ENCODE data around the gene ARFGAP2. TPM values are rescaled to one million over a fixed set of nuclear protein-coding genes. Genes with fewer than 3 reads are reported as not detected.

Gene ARFGAP2
- total RNA-seq, 1 donor: 152 TPM

GRCh38 chr11:47183031-47183856, 6.6 kb upstream of the ARFGAP2 start:
- no peak for DNase-seq (ENCODE audit: low read depth)
- H3K4me3 ChIP-seq (ENCODE audit: low read depth, low read length): no peak overlapping the region
- no peak for TF ChIP-seq CTCF (IDR thresholded peaks at IDR 0.05; ENCODE audit: insufficient read depth, low read length)

- H3K4me3 ChIP-seq (ENCODE audit: low read depth, low read length): no peak overlapping the region
- no peak for DNase-seq (ENCODE audit: low read depth)
- TF ChIP-seq CTCF (IDR thresholded peaks at IDR 0.05; ENCODE audit: insufficient read depth, low read length): no peak
Observed at GRCh38 chr11:47182380-47182779, 5.7 kb upstream of the ARFGAP2 start.

- DNase-seq (ENCODE audit: low read depth): no peak
- TF ChIP-seq CTCF (IDR thresholded peaks at IDR 0.05; ENCODE audit: insufficient read depth, low read length): no peak
- H3K4me3 ChIP-seq (ENCODE audit: low read depth, low read length): no peak overlapping the region
Observed at GRCh38 chr11:47181271-47181670, 4.6 kb upstream of the ARFGAP2 start.

- TF ChIP-seq CTCF (IDR thresholded peaks at IDR 0.05; ENCODE audit: insufficient read depth, low read length): no peak
- H3K4me3 ChIP-seq (ENCODE audit: low read depth, low read length): no peak overlapping the region
Observed at GRCh38 chr11:47180006-47180787, 3.5 kb upstream of the ARFGAP2 start.

GRCh38 chr11:47179655-47179991, 2.9 kb upstream of the ARFGAP2 start:
- peak; percentile 46 for DNase-seq (ENCODE audit: low read depth)
- no peak overlapping the region for H3K4me3 ChIP-seq (ENCODE audit: low read depth, low read length)
- peak; percentile 76 for TF ChIP-seq CTCF (IDR thresholded peaks at IDR 0.05; ENCODE audit: insufficient read depth, low read length)

More at GRCh38 chr11:47180006-47180787, 3.5 kb upstream of the ARFGAP2 start:
- no peak for DNase-seq (ENCODE audit: low read depth)

GRCh38 chr11:47178737-47179654, 2.3 kb upstream of the ARFGAP2 start:
- no peak for DNase-seq (ENCODE audit: low read depth)
- H3K4me3 ChIP-seq (ENCODE audit: low read depth, low read length): no peak overlapping the region
- no peak for TF ChIP-seq CTCF (IDR thresholded peaks at IDR 0.05; ENCODE audit: insufficient read depth, low read length)
